GM12801 (cell line): Measurements from ENCODE around the gene PAK1.

Experiments used
- CTCF ChIP-seq: IDR thresholded peaks from one replicate; pipeline ENCODE4 v1.5.1; 2011; ENCODE audit warnings: control low read depth; ENCODE audit not compliant: insufficient read length; ENCODE audit errors: extremely low read depth

PAK1 gene

GRCh38 chr11:77411717-77412441 is 62.0 kb downstream of the PAK1 start:
- TF ChIP-seq CTCF, result no peak

GRCh38 chr11:77411137-77411707 is 62.7 kb downstream of the PAK1 start:
- no peak for TF ChIP-seq CTCF

- TF ChIP-seq CTCF, result no peak
Measured at GRCh38 chr11:77410076-77410827, 63.6 kb downstream of the PAK1 start.

GRCh38 chr11:77409046-77409445 is 64.8 kb downstream of the PAK1 start:
- no peak for TF ChIP-seq CTCF

GRCh38 chr11:77407613-77408012 is 66.3 kb downstream of the PAK1 start:
- TF ChIP-seq CTCF, result no peak

- no peak for TF ChIP-seq CTCF
Measured at GRCh38 chr11:77406396-77406795, 67.5 kb downstream of the PAK1 start.

GRCh38 chr11:77403211-77403610 is 70.7 kb downstream of the PAK1 start:
- TF ChIP-seq CTCF, result no peak
